ENCODE results near the gene RAD51B.

Gene RAD51B

GRCh38 chr14:68365228-68365627, 545.6 kb downstream of the RAD51B start:
- H3K27ac ChIP-seq (replicated peaks): no peak overlapping the region
- DNase-seq (ENCODE audit: low read depth in 1 of 2, low spot score in 1 of 2): no peak
- no peak for TF ChIP-seq GABPA (IDR thresholded peaks at IDR 0.05; ENCODE audit: low read depth)
- TF ChIP-seq SPI1 (IDR thresholded peaks at IDR 0.05; ENCODE audit: borderline replicate concordance, low read depth): no peak
- no peak for TF ChIP-seq REST (IDR thresholded peaks at IDR 0.05; ENCODE audit: insufficient replicate concordance, low read depth)
- TF ChIP-seq POLR2AphosphoS5 (IDR thresholded peaks at IDR 0.05; ENCODE audit: low read depth): no peak
- TF ChIP-seq CTCF (IDR thresholded peaks at IDR 0.05; ENCODE audit: insufficient read depth, low read length): no peak
- no peaks in the 10 kb centered on the region for H3K27me3 ChIP-seq (ENCODE audit: insufficient read depth, poor library complexity, severe bottlenecking)
- no peak overlapping the region for H3K4me3 ChIP-seq (replicated peaks; ENCODE audit: insufficient read depth, low read length)

- Histone ChIP-seq H3K4me3 (replicated peaks; ENCODE audit: insufficient read depth, low read length) (no peak overlapping the region), H3K27me3 (ENCODE audit: insufficient read depth, poor library complexity, severe bottlenecking) (no peaks in the 10 kb centered on the region), H3K27ac (replicated peaks) (no peak overlapping the region)
- TF ChIP-seq CTCF (IDR thresholded peaks at IDR 0.05; ENCODE audit: insufficient read depth, low read length) (no peak), REST (IDR thresholded peaks at IDR 0.05; ENCODE audit: insufficient replicate concordance, low read depth) (no peak)
- no peak for DNase-seq (ENCODE audit: low read depth in 1 of 2, low spot score in 1 of 2)
Measured at GRCh38 chr14:68366656-68367055, 547.1 kb downstream of the RAD51B start.

- Histone ChIP-seq H3K27ac (replicated peaks) (no peak overlapping the region), H3K4me3 (replicated peaks; ENCODE audit: insufficient read depth, low read length) (no peak overlapping the region), H3K27me3 (ENCODE audit: insufficient read depth, poor library complexity, severe bottlenecking) (no peaks in the 10 kb centered on the region)
- TF ChIP-seq CTCF (IDR thresholded peaks at IDR 0.05; ENCODE audit: insufficient read depth, low read length): no peak
- TF ChIP-seq POLR2AphosphoS5 (IDR thresholded peaks at IDR 0.05; ENCODE audit: low read depth): no peak
- TF ChIP-seq REST (IDR thresholded peaks at IDR 0.05; ENCODE audit: insufficient replicate concordance, low read depth): no peak
- no peak for TF ChIP-seq SPI1 (IDR thresholded peaks at IDR 0.05; ENCODE audit: borderline replicate concordance, low read depth)
- no peak for TF ChIP-seq GABPA (IDR thresholded peaks at IDR 0.05; ENCODE audit: low read depth)
- DNase-seq (ENCODE audit: low read depth in 1 of 2, low spot score in 1 of 2): no peak
Measured at GRCh38 chr14:68367536-68367935, 548.0 kb downstream of the RAD51B start.

Measured in HL-60 (cell line).